CD4-positive, alpha-beta T cell (primary cell): Measurements from ENCODE around the gene IPO7. TPM values are rescaled to one million over a fixed set of nuclear protein-coding genes. Genes with fewer than 3 reads are reported as not detected.

Experiments used
- ATAC-seq: fragments of 200-7000 bp; cut with Tn5 transposase; one replicate; pipeline ENCODE4 v1.10.0; 2022; ENCODE audit warnings: mild to moderate bottlenecking; ENCODE audit not compliant: poor library complexity
- CTCF ChIA-PET: fragments of 350-600 bp; sonication (Branson Sonifier 250); formaldehyde crosslinking; loops from one replicate; lab custom pipeline; 2021; ENCODE audit warnings: antibody characterized with exemption, inconsistent platforms; lab: Charles Lee
- POLR2A ChIA-PET: fragments of 350-600 bp; sonication (Branson Sonifier 250); formaldehyde crosslinking; loops from one replicate; lab custom pipeline; 2021; ENCODE audit warnings: antibody characterized with exemption, inconsistent platforms; lab: Charles Lee
- DNase-seq, 14 experiments: peaks; one replicate each; pipeline ENCODE4 v3.0.0-alpha.2; 2013 to 2020; ENCODE audit warnings: mixed read lengths in 2 of 14
- H3K27ac ChIP-seq, 2 donors: one replicate each; pipeline versions ENCODE4 v1.5.1 to v1.7.0; 2013; ENCODE audit warnings: low read length in 2 of 2, low read depth in 1 of 2, mild to moderate bottlenecking in 1 of 2
- H3K27me3 ChIP-seq, 2 experiments: 1 replicate in 1 of 2; 2 replicates in 1 of 2; pipeline versions ENCODE4 v1.6.1 to v1.7.0; 2013; ENCODE audit warnings: low read length in 2 of 2, control low read depth in 1 of 2, mild to moderate bottlenecking in 1 of 2, moderate library complexity in 1 of 2; ENCODE audit not compliant: insufficient read depth in 2 of 2, control insufficient read depth in 1 of 2
- H3K36me3 ChIP-seq: one replicate; pipeline ENCODE4 v1.6.1; 2013; ENCODE audit warnings: low read length, control low read depth; ENCODE audit not compliant: insufficient read depth
- H3K4me1 ChIP-seq: one replicate; pipeline ENCODE4 v1.6.1; 2013; ENCODE audit warnings: low read length, control low read depth; ENCODE audit not compliant: insufficient read depth
- H3K4me3 ChIP-seq: one replicate; pipeline ENCODE4 v1.5.1; 2013; ENCODE audit warnings: mild to moderate bottlenecking, low read length, moderate library complexity
- H3K9me3 ChIP-seq, 2 experiments: 1 replicate in 1 of 2; 2 replicates in 1 of 2; pipeline versions ENCODE4 v1.6.1 to v1.7.0; 2013; ENCODE audit warnings: low read length in 2 of 2, mild to moderate bottlenecking in 2 of 2, control low read depth in 1 of 2, moderate library complexity in 1 of 2; ENCODE audit not compliant: control insufficient read depth in 1 of 2, insufficient read depth in 1 of 2
- H3K27ac Mint-ChIP-seq: one replicate; pipeline ENCODE4 v1.8.0; 2020; ENCODE audit warnings: mixed read lengths
- H3K27me3 Mint-ChIP-seq: one replicate; pipeline ENCODE4 v1.8.0; 2021; ENCODE audit warnings: mixed read lengths
- H3K36me3 Mint-ChIP-seq: one replicate; pipeline ENCODE4 v1.8.0; 2021; ENCODE audit warnings: low read depth, mixed read lengths
- H3K4me1 Mint-ChIP-seq: one replicate; pipeline ENCODE4 v1.8.0; 2021; ENCODE audit warnings: low read depth, mixed read lengths
- H3K4me3 Mint-ChIP-seq: one replicate; pipeline ENCODE4 v1.8.0; 2020; ENCODE audit warnings: mild to moderate bottlenecking, mixed read lengths
- H3K9me3 Mint-ChIP-seq: one replicate; pipeline ENCODE4 v1.8.0; 2020; ENCODE audit warnings: mixed read lengths
- intact Hi-C, 2 experiments: fragments of 100-400 bp; cut with DNase I in 1 of 2; cut with micrococcal nuclease in 1 of 2; formaldehyde crosslinking; loops; one replicate each; pipeline versions ENCODE4 v1.15.1 to v1.9.0; 2023 to 2025; cut with DNase I, micrococcal nuclease
- total RNA-seq, 174 experiments: library from RNA in 2 of 174; stranded (reverse) in 2 of 174; gene quantifications; one replicate each; pipeline ENCODE4 v1.2.3 and lab custom pipeline; 2021 to 2026
- TF ChIP-seq, protein P1 (sequence below): fragments of 200-600 bp; IDR thresholded peaks from one replicate; pipeline ENCODE4 v1.8.0; 2022; ENCODE audit warnings: antibody characterized with exemption, mild to moderate bottlenecking

The IPO7 gene
- total RNA-seq, 2 experiments from 2014 or later, result 40.7 to 51.6 TPM

DNA sequence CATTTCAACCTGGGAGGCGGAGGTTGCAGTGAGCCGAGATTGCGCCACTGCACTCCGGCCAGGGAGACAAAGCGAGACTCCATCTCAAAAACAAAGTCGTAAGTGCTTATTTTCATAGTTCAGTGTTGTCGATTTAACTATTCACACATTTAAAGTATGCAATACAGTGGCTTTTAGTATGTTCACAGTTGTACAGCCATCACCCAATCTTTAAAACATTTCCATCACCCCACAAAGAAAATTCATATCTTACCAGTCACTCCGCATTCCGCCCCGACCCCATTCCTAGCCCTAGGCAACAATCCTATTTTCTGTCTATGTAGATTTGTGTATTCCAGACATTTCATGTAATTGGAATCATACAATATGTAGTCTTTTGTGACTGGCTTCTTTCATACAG, 11.9 kb downstream of the IPO7 start:
- Mint-ChIP-seq H3K4me3 (no peak overlapping the region), H3K27me3 (no peaks in the 10 kb centered on the region), H3K9me3 (no peaks in the 10 kb centered on the region), H3K4me1 (peaks cover 64% of the 10 kb centered on the region), H3K36me3 (peaks cover 32% of the 10 kb centered on the region), H3K27ac (no peak overlapping the region)
- H3K27me3 ChIP-seq, result no peaks in the 10 kb centered on the region
- intact Hi-C loops, result no loop called here
- H3K36me3 ChIP-seq, result peaks cover 6% of the 10 kb centered on the region
- TF ChIP-seq, protein P1, sequence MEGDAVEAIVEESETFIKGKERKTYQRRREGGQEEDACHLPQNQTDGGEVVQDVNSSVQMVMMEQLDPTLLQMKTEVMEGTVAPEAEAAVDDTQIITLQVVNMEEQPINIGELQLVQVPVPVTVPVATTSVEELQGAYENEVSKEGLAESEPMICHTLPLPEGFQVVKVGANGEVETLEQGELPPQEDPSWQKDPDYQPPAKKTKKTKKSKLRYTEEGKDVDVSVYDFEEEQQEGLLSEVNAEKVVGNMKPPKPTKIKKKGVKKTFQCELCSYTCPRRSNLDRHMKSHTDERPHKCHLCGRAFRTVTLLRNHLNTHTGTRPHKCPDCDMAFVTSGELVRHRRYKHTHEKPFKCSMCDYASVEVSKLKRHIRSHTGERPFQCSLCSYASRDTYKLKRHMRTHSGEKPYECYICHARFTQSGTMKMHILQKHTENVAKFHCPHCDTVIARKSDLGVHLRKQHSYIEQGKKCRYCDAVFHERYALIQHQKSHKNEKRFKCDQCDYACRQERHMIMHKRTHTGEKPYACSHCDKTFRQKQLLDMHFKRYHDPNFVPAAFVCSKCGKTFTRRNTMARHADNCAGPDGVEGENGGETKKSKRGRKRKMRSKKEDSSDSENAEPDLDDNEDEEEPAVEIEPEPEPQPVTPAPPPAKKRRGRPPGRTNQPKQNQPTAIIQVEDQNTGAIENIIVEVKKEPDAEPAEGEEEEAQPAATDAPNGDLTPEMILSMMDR, result no peak
- no peak overlapping the region for H3K27ac ChIP-seq
- no peaks in the 10 kb centered on the region for H3K9me3 ChIP-seq
- H3K4me1 ChIP-seq, result peaks cover 37% of the 10 kb centered on the region
- ATAC-seq (no peak), DNase-seq (no peak)
- ChIA-PET CTCF (no interaction called here), POLR2A (interaction anchor here (1.7 kb wide), 1 partner anchor 12 kb away, joined by 6 read pairs; the partner anchor contains the start of gene IPO7)
- H3K4me3 ChIP-seq, result no peak overlapping the region

DNA sequence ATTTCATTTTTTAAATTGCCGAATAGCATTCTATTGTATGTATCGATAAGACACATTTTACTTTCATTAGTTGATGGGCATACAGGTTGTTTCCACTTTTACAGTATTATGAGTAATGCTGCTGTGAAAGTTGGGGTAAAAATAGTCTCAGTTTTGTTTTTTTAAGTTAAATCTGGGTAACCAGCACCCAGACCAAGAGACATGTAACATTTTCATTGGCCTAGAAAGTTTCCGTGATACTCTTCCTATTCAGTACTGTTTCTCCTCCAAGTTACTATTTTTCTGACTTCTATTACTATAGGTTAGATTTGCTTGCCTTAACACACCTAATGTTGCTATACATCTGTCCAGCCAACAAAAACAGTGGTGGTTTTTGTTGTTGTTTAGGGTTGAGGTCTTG, 12.3 kb downstream of the IPO7 start:
- H3K4me3 Mint-ChIP-seq, result no peak overlapping the region
- Histone ChIP-seq H3K36me3 (peaks cover 6% of the 10 kb centered on the region), H3K4me1 (peaks cover 35% of the 10 kb centered on the region), H3K9me3 (no peaks in the 10 kb centered on the region), H3K27me3 (no peaks in the 10 kb centered on the region), H3K4me3 (no peak overlapping the region), H3K27ac (no peak overlapping the region)
- no peak overlapping the region for H3K27ac Mint-ChIP-seq
- intact Hi-C loops, result no loop called here
- no peaks in the 10 kb centered on the region for H3K9me3 Mint-ChIP-seq
- no peaks in the 10 kb centered on the region for H3K27me3 Mint-ChIP-seq
- peaks cover 33% of the 10 kb centered on the region for H3K36me3 Mint-ChIP-seq
- CTCF ChIA-PET, result no interaction called here
- TF ChIP-seq, protein P1, result no peak
- H3K4me1 Mint-ChIP-seq, result peaks cover 65% of the 10 kb centered on the region
- no peak for DNase-seq
- ATAC-seq, result no peak
- POLR2A ChIA-PET, result interaction anchor here (0.6 to 1.7 kb wide), 2 partner anchors 12 to 150 kb away, joined by 3 to 6 read pairs; partner anchors contain the start of gene IPO7

DNA sequence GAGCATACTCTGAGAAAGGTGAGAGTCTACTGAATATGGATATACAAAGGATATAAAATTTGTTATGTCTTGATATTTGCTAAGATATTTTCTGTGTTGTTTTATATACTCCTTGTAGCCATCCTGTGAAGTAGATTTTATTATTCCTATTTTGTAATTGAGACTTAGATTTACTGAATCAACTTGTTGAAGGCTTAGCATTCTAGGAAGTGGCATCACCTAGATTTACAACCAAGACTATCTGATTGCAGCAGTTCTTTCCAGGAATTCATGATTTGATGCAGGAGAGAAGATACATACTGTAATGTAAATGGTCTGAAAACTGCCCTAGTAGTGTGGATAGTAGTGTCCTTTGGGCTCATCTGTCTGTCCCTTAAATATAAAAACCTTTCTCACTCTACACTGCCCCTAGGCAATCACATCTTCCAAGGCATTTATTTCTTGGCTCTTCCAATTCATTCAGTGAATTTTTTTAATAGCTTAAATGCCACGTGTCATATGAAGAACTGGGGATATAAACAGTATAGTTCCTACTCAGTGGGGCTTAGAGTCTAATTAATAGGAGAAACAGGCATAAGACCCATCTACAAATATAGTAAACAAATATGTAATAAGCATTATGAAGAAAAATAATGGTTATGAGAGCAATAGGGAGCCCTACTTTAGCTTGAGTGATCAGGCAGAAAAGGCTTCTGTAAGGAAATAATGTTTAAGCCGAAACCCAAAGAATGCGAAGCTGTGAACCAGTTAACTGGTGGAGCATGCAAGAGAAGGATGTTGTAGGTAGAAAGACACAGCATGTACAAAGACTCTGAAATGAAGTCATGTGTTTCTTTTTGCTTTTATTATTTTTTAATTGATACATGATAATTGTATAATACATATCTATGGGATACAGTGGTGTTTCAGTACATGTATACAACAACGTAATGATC, 13.6 kb downstream of the IPO7 start:
- Mint-ChIP-seq H3K27me3 (no peaks in the 10 kb centered on the region), H3K9me3 (no peaks in the 10 kb centered on the region), H3K4me3 (peak overlapping the region; percentile 26), H3K36me3 (peaks cover 36% of the 10 kb centered on the region), H3K27ac (no peak overlapping the region), H3K4me1 (peaks cover 58% of the 10 kb centered on the region)
- H3K27ac ChIP-seq, result no peak overlapping the region
- ChIA-PET CTCF (no interaction called here), POLR2A (interaction anchor here (0.6 kb wide), 1 partner anchor 42 kb away, joined by 3 read pairs; no protein-coding TSS in a partner anchor)
- no peak for DNase-seq
- H3K4me1 ChIP-seq, result peaks cover 24% of the 10 kb centered on the region
- no peak overlapping the region for H3K4me3 ChIP-seq
- intact Hi-C loops, result no loop called here
- TF ChIP-seq, protein P1, result no peak
- peaks cover 3% of the 10 kb centered on the region for H3K36me3 ChIP-seq
- no peaks in the 10 kb centered on the region for H3K27me3 ChIP-seq
- no peaks in the 10 kb centered on the region for H3K9me3 ChIP-seq
- ATAC-seq, result no peak
